ENCODE data around the gene RAPGEF6.

RAPGEF6 gene

DNA sequence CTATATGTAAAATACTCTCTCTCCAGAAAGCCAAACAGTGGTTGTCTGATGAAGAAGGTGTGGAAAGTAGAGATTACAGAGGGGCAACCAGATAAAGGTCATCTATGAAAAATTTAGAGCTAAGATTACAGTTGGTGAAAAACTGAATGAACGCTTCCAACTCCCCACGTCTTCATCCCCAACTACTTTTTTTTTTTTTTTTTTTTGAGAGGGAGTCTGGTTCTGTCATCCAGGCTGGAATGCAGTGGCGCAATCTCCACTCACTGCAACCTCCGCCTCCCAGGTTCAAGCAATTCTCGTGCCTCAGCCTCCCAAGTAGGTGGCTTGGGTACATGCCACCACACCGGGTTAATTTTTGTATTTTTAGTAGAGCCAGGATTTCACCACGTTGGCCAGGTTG lies 64.3 kb downstream of the RAPGEF6 start:
- no peak for TF ChIP-seq CTCF (IDR thresholded peaks at IDR 0.05; ENCODE audit: low read depth, low read length)
- H3K4me3 ChIP-seq (ENCODE audit: low read depth, low read length), result no peak overlapping the region

GRCh38 chr5:131564229-131564652 lies 70.8 kb downstream of the RAPGEF6 start:
- H3K4me3 ChIP-seq (ENCODE audit: low read depth, low read length), result no peak overlapping the region
- no peak for TF ChIP-seq CTCF (IDR thresholded peaks at IDR 0.05; ENCODE audit: low read depth, low read length)

DNA sequence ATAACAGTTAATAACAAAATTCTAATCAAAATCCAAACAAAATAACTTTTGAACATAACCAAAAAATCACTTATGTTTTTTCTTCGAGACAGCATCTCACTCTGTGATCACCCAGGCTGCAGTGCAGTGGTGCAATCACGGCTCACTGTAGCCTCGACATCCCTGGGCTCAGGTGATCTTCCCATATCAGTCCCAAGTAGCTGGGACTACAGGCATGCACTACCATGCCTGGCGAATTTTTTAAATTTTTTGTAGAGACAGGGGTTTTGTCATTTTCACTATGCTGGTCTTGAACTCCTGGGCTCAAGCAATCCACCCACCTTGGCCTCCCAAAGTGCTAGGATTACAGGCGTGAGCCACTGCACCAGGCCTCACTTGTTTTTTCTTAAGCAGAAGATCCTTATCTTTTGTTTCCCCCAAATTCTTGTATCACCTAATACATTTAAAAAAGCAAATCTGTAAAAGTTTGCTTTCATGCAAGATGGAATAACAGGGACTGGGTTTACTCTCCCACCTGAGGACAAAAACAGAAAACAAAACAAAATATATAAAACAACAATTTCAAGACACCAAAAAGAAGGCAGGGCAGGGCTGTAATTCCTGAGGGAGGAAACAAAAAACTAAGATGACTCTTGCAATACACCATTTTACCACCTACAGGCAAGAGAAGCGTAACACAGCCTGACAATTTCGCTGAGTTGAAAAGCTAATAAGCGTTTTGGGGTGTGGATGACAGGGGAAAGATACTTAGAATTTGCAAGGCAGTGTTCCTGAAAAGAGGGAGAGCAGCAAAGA lies 71.4 kb downstream of the RAPGEF6 start:
- no peak for TF ChIP-seq CTCF (IDR thresholded peaks at IDR 0.05; ENCODE audit: low read depth, low read length)
- H3K4me3 ChIP-seq (ENCODE audit: low read depth, low read length), result no peak overlapping the region

DNA sequence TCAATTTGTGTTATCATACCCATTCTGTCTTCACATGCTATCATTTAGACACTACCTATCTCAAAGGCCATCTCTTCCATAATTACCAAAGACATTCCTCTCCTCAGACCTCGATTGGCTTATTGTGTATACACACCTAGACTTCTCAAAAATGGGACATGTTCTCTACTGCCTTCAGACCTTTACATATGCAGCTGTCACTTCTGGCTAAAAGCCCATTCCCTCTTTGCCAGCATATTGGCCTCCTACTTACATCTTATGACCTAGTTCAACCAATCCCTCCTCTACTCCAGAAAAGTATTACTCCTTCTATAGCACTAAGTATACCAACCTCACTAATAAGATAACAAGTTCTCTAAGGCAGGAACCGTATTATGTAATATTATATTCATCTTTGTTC lies 84.4 kb downstream of the RAPGEF6 start:
- no peak overlapping the region for H3K4me3 ChIP-seq (ENCODE audit: low read depth, low read length)
- no peak for TF ChIP-seq CTCF (IDR thresholded peaks at IDR 0.05; ENCODE audit: low read depth, low read length)

- no peak for TF ChIP-seq CTCF (IDR thresholded peaks at IDR 0.05; ENCODE audit: low read depth, low read length)
- no peak overlapping the region for H3K4me3 ChIP-seq (ENCODE audit: low read depth, low read length)
Observed at GRCh38 chr5:131548176-131548575, 86.9 kb downstream of the RAPGEF6 start.

DNA sequence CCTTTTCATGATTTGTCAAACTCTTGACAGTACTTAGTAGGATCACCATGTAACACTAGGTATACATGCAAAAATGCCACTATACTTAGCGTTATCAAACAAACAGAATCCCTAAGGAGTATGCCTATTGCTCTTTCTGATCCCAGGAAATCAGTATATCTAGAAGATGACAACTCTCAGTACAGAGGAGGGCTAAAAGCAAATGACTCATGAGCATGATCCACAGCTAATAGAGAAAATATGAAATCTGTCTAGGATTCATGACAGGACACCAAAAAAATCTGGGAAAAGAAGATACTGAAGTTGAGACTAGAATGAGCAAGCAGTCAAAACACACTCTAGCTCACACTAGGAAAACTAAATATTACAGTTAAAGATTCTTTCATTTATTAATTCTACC lies 89.2 kb downstream of the RAPGEF6 start:
- H3K4me3 ChIP-seq (ENCODE audit: low read depth, low read length), result no peak overlapping the region
- TF ChIP-seq CTCF (IDR thresholded peaks at IDR 0.05; ENCODE audit: low read depth, low read length), result no peak

GRCh38 chr5:131542723-131543122 lies 92.3 kb downstream of the RAPGEF6 start:
- TF ChIP-seq CTCF (IDR thresholded peaks at IDR 0.05; ENCODE audit: low read depth, low read length), result no peak
- H3K4me3 ChIP-seq (ENCODE audit: low read depth, low read length), result no peak overlapping the region

Measured in WI38 (cell line).